RWPE2 (cell line): ENCODE data around the gene SLC12A5.

ENCODE experiments used
- ATAC-seq: fragments of 200-7000 bp; cut with Tn5 transposase; 3 replicates; pipeline ENCODE4 v1.9.1; 2021; ENCODE audit warnings: low read depth
- DNase-seq: peaks from one replicate; pipeline ENCODE4 v3.0.0-alpha.2; 2020; ENCODE audit warnings: low spot score
- H3K27ac ChIP-seq: fragments of 450-650 bp; 2 replicates; pipeline ENCODE4 v1.5.1; 2017; ENCODE audit warnings: mild to moderate bottlenecking; ENCODE audit not compliant: poor library complexity, severe bottlenecking
- H3K27me3 ChIP-seq: fragments of 250-450 bp; sonication (Bioruptor Pico); 2 replicates; pipeline ENCODE4 v1.5.1; 2021; ENCODE audit warnings: mild to moderate bottlenecking, moderate library complexity; ENCODE audit not compliant: insufficient read depth, poor library complexity, severe bottlenecking
- H3K36me3 ChIP-seq: fragments of 250-450 bp; sonication (Bioruptor Pico); 2 replicates; pipeline ENCODE4 v1.5.1; 2020; ENCODE audit warnings: low read depth, mild to moderate bottlenecking, moderate library complexity
- H3K4me1 ChIP-seq: fragments of 250-450 bp; sonication (Bioruptor Pico); 2 replicates; pipeline ENCODE4 v1.5.1; 2021; ENCODE audit warnings: mild to moderate bottlenecking, moderate library complexity; ENCODE audit not compliant: insufficient read depth, poor library complexity, severe bottlenecking
- H3K4me3 ChIP-seq: fragments of 250-450 bp; sonication (Bioruptor Pico); 2 replicates; pipeline ENCODE4 v1.5.1; 2021; ENCODE audit warnings: mild to moderate bottlenecking, moderate library complexity; ENCODE audit not compliant: severe bottlenecking
- H3K9me3 ChIP-seq: fragments of 250-450 bp; sonication (Bioruptor Pico); 2 replicates; pipeline ENCODE4 v1.5.1; 2021; ENCODE audit warnings: mild to moderate bottlenecking, moderate library complexity; ENCODE audit not compliant: severe bottlenecking
- TF ChIP-seq, protein P1 (sequence below): fragments of 450-650 bp; IDR thresholded peaks from one replicate; pipeline ENCODE4 v1.5.1; 2017; ENCODE audit warnings: mild to moderate bottlenecking, moderate library complexity; ENCODE audit not compliant: poor library complexity, severe bottlenecking

SLC12A5 gene

DNA sequence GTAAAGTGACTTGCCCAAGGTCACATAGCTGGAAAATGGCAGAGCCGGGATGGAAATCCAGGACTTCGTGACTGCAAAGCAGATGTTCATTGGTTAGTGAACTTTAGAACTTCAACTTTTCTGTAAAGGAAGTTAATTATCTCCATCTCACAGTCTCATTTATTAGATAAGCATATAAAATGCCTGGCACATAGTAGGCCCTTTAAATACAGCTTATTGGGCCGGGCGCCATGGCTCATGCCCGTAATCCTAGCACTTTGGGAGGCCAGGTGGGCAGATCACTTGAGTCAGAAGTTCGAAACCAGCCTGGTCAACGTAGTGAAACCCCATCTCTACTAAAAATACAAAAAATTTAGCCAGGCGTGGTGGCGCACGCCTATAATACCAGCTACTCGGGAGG is 22.1 kb upstream of the SLC12A5 start:
- TF ChIP-seq, protein P1, sequence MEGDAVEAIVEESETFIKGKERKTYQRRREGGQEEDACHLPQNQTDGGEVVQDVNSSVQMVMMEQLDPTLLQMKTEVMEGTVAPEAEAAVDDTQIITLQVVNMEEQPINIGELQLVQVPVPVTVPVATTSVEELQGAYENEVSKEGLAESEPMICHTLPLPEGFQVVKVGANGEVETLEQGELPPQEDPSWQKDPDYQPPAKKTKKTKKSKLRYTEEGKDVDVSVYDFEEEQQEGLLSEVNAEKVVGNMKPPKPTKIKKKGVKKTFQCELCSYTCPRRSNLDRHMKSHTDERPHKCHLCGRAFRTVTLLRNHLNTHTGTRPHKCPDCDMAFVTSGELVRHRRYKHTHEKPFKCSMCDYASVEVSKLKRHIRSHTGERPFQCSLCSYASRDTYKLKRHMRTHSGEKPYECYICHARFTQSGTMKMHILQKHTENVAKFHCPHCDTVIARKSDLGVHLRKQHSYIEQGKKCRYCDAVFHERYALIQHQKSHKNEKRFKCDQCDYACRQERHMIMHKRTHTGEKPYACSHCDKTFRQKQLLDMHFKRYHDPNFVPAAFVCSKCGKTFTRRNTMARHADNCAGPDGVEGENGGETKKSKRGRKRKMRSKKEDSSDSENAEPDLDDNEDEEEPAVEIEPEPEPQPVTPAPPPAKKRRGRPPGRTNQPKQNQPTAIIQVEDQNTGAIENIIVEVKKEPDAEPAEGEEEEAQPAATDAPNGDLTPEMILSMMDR: no peak
- H3K27me3 ChIP-seq: no peaks in the 10 kb centered on the region
- peaks cover 29% of the 10 kb centered on the region for H3K4me1 ChIP-seq
- no peak overlapping the region for H3K4me3 ChIP-seq
- ATAC-seq (no peak), DNase-seq (no peak)
- no peaks in the 10 kb centered on the region for H3K9me3 ChIP-seq
- H3K27ac ChIP-seq: peak overlapping the region; percentile 91
- H3K36me3 ChIP-seq: no peaks in the 10 kb centered on the region

DNA sequence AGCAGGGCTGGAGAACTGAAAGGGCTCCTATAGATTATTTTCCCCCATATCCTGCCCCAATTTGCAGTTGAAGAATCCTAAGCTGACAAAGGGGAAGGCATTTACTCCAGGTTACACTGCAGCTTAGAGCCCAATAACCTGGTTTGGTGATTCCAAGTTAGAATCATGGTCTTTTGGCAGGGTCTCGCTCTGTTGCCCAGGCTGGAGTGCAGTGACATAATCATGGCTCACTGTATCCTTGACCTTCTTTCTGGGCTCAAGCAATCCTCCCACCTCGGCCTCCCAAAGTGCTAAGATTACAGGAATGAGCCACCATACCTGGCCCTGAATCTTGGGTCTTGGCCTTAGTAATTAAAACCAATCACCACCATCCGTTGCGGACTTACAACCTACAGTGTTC is 21.3 kb upstream of the SLC12A5 start:
- Histone ChIP-seq H3K27ac (peak overlapping the region; percentile 91), H3K36me3 (no peaks in the 10 kb centered on the region), H3K4me1 (peaks cover 29% of the 10 kb centered on the region), H3K27me3 (no peaks in the 10 kb centered on the region), H3K9me3 (no peaks in the 10 kb centered on the region), H3K4me3 (no peak overlapping the region)
- DNase-seq: peak; percentile 49
- ATAC-seq: no peak
- TF ChIP-seq, protein P1: no peak

DNA sequence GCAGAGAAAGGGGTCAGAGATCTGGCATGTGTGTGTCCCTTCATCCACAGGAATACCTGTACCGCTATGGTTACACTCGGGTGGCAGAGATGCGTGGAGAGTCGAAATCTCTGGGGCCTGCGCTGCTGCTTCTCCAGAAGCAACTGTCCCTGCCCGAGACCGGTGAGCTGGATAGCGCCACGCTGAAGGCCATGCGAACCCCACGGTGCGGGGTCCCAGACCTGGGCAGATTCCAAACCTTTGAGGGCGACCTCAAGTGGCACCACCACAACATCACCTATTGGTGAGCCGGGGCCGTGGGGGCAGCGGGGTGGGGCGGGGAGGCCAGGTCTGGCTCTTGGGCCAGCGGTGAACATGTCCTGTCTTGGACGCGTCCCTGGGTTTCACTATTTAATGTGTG is 19.2 kb upstream of the SLC12A5 start:
- no peak overlapping the region for H3K4me3 ChIP-seq
- no peak overlapping the region for H3K27ac ChIP-seq
- no peaks in the 10 kb centered on the region for H3K36me3 ChIP-seq
- no peaks in the 10 kb centered on the region for H3K27me3 ChIP-seq
- ATAC-seq: no peak
- TF ChIP-seq, protein P1: no peak
- peak; percentile 84 for DNase-seq
- no peaks in the 10 kb centered on the region for H3K9me3 ChIP-seq
- H3K4me1 ChIP-seq: peaks cover 21% of the 10 kb centered on the region

GRCh38 chr20:46010491-46011391 is 18.3 kb upstream of the SLC12A5 start:
- H3K36me3 ChIP-seq: no peaks in the 10 kb centered on the region
- TF ChIP-seq, protein P1: no peak
- ATAC-seq (no peak), DNase-seq (peak; percentile 83)
- H3K4me1 ChIP-seq: peaks cover 12% of the 10 kb centered on the region
- no peaks in the 10 kb centered on the region for H3K27me3 ChIP-seq
- no peak overlapping the region for H3K27ac ChIP-seq
- no peak overlapping the region for H3K4me3 ChIP-seq
- H3K9me3 ChIP-seq: no peaks in the 10 kb centered on the region
